Subcutaneous abdominal adipose tissue (tissue), 5 donors: ENCODE results near the gene NBAS.
"Not testable (repeated sequence)": the region's sequence is repeated elsewhere in the genome, so short reads cannot be mapped to it uniquely, and the experiment has no call there.

Experiments used
- H3K27ac ChIP-seq: one replicate; pipeline ENCODE4 v1.7.0; 2013; ENCODE audit warnings: low read depth, mild to moderate bottlenecking, inconsistent platforms, low read length, moderate library complexity
- H3K27me3 ChIP-seq, 5 donors: one replicate each; pipeline ENCODE4 v1.7.0; 2013; ENCODE audit warnings: low read length in 5 of 5, inconsistent platforms in 1 of 5; ENCODE audit not compliant: control insufficient read depth in 5 of 5, insufficient read depth in 4 of 5
- H3K36me3 ChIP-seq, 5 donors: one replicate each; pipeline ENCODE4 v1.7.0; 2013; ENCODE audit warnings: low read length in 5 of 5; ENCODE audit not compliant: control insufficient read depth in 5 of 5, insufficient read depth in 5 of 5
- H3K4me1 ChIP-seq, 5 donors: one replicate each; pipeline ENCODE4 v1.7.0; 2013; ENCODE audit warnings: low read length in 5 of 5, mild to moderate bottlenecking in 3 of 5, moderate library complexity in 1 of 5; ENCODE audit not compliant: control insufficient read depth in 5 of 5, insufficient read depth in 5 of 5
- H3K4me3 ChIP-seq, 5 donors: one replicate each; pipeline ENCODE4 v1.7.0; 2013; ENCODE audit warnings: low read length in 5 of 5, low read depth in 1 of 5
- H3K9ac ChIP-seq, 5 donors: one replicate each; pipeline ENCODE4 v1.7.0; 2013; ENCODE audit warnings: low read length in 5 of 5, mild to moderate bottlenecking in 4 of 5, moderate library complexity in 3 of 5
- H3K9me3 ChIP-seq, 5 donors: one replicate each; pipeline ENCODE4 v1.7.0; 2013; ENCODE audit warnings: low read length in 5 of 5; ENCODE audit not compliant: control insufficient read depth in 5 of 5
- donor health status: healthy.
- donor health status: healthy.
- donor health status: healthy.
- donor health status: healthy.
- donor health status: healthy.

Gene NBAS

DNA sequence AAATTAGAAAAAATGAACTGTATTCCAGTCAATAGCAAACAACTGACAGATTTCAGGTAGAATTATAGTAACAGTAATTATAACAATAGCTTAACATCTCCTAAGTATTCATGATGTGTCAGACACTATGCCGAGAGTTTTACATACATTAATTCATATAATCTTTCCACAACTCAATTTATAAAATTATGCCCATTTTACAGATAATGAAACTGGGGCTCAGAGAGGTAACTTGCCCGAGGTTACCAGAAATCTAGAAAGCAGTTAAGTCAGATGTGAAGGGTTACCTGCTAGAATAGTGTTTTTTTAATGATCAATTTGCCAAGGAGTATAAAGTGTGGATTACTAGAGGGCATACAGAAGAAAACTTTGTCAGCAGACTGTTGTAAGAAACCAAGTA is 12.2 kb downstream of the NBAS start:
- no peak overlapping the region for H3K4me3 ChIP-seq
- peaks cover 8 to 37% (median 25%) of the 10 kb centered on the region in 5 donors for H3K36me3 ChIP-seq
- H3K9me3 ChIP-seq, result no peaks in the 10 kb centered on the region
- no peaks in the 10 kb centered on the region for H3K4me1 ChIP-seq
- no peak overlapping the region for H3K27ac ChIP-seq
- no peak overlapping the region for H3K9ac ChIP-seq
- H3K27me3 ChIP-seq, result no peaks in the 10 kb centered on the region

- Histone ChIP-seq H3K4me1 (no peaks in the 10 kb centered on the region), H3K27ac (no peak overlapping the region), H3K27me3 (no peaks in the 10 kb centered on the region), H3K9ac (no peak overlapping the region), H3K4me3 (no peak overlapping the region), H3K36me3 (peaks cover 5 to 31% (median 19%) of the 10 kb centered on the region in 5 donors), H3K9me3 (no peaks in the 10 kb centered on the region)
Observed at GRCh38 chr2:15547115-15547876, 13.8 kb downstream of the NBAS start.

- Histone ChIP-seq H3K4me3 (no peak overlapping the region), H3K36me3 (peaks cover 5 to 28% (median 17%) of the 10 kb centered on the region in 5 donors), H3K9me3 (no peaks in the 10 kb centered on the region), H3K27ac (no peak overlapping the region), H3K27me3 (no peaks in the 10 kb centered on the region), H3K4me1 (no peaks in the 10 kb centered on the region), H3K9ac (no peak overlapping the region)
Observed at GRCh38 chr2:15546297-15547098, 14.6 kb downstream of the NBAS start.

DNA sequence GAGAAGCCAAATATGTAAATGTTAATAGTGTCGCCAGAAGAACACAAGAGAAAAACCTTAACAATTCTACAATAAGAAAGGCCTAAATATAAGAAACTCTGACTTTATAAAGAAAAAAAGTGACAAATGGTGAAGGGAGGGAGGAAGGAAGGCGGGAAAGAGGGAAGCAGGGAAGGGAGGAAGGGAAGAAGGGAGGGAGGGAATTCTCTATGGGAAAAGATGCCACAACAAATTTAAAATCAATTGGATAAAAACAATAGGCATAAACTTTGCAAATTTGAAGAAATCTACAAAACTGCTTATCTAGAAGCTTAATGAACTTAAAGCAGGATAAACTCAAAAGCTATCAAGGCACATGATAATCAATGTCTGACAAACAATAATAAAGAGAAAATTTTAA is 16.9 kb downstream of the NBAS start:
- H3K36me3 ChIP-seq, result peaks cover 0 to 25% (median 12%) of the 10 kb centered on the region in 5 donors
- H3K27me3 ChIP-seq, result no peaks in the 10 kb centered on the region
- H3K27ac ChIP-seq, result no peak overlapping the region
- H3K4me1 ChIP-seq, result no peaks in the 10 kb centered on the region
- H3K4me3 ChIP-seq, result no peak overlapping the region
- H3K9ac ChIP-seq, result no peak overlapping the region
- no peaks in the 10 kb centered on the region for H3K9me3 ChIP-seq

DNA sequence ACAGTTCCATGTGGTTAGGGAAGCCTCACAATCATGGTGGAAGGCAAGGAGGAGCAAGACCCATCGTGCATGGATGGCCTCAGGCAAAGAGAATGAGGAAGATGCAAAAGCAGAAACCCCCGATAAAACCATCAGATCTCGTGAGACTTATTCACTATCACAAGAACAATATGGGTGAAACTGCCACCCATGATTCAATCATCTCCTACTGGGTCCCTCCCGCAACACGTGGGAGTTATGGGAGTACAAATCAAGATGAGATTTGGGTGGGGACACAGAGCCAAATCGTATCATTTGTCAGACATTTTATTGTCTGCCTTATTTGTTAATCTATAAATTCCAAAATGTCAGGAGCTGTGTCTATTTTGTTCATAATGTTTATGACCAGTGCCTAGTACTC is 17.6 kb downstream of the NBAS start:
- Histone ChIP-seq H3K4me3 (no peak overlapping the region), H3K36me3 (peaks cover 2 to 20% (median 10%) of the 10 kb centered on the region in 5 donors), H3K27me3 (no peaks in the 10 kb centered on the region), H3K4me1 (no peaks in the 10 kb centered on the region), H3K9me3 (no peaks in the 10 kb centered on the region), H3K9ac (no peak overlapping the region), H3K27ac (no peak overlapping the region)

DNA sequence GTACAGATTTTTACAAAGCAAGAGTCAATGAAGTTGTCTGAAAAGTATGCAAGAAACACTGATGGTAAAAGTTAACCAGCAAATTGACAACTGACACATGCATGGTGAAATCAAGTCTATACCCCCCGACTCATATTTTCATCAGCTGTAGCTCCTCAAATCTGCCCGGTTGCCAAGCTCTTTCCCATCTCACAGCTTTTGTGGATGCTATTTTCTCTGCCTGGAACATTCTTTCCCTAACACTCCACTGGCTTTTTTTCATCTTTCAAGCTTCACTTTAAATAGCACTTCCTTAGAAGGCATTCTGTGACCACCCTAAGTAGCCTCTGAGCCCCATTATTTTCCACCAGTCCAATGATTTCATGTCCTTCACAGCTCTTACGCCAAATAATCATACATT is 18.1 kb downstream of the NBAS start:
- Histone ChIP-seq H3K9me3 (no peaks in the 10 kb centered on the region), H3K4me3 (no peak overlapping the region), H3K9ac (no peak overlapping the region), H3K4me1 (no peaks in the 10 kb centered on the region), H3K36me3 (peaks cover 0 to 15% (median 8%) of the 10 kb centered on the region in 5 donors), H3K27me3 (no peaks in the 10 kb centered on the region), H3K27ac (no peak overlapping the region)

- H3K36me3 ChIP-seq, result peaks cover 0 to 10% (median 9%) of the 10 kb centered on the region in 5 donors
- H3K27me3 ChIP-seq, H3K27ac ChIP-seq, H3K4me1 ChIP-seq, H3K9me3 ChIP-seq, H3K4me3 ChIP-seq, H3K9ac ChIP-seq: not testable (repeated sequence)
Observed at GRCh38 chr2:15542269-15542668, 18.9 kb downstream of the NBAS start.

- not testable (repeated sequence) for H3K27me3 ChIP-seq, H3K4me3 ChIP-seq, H3K9me3 ChIP-seq, H3K27ac ChIP-seq, H3K4me1 ChIP-seq, H3K9ac ChIP-seq
- H3K36me3 ChIP-seq, result peaks cover 6 to 22% (median 16%) of the 10 kb centered on the region in 5 donors
Observed at GRCh38 chr2:15540523-15540922, 20.6 kb downstream of the NBAS start.

DNA sequence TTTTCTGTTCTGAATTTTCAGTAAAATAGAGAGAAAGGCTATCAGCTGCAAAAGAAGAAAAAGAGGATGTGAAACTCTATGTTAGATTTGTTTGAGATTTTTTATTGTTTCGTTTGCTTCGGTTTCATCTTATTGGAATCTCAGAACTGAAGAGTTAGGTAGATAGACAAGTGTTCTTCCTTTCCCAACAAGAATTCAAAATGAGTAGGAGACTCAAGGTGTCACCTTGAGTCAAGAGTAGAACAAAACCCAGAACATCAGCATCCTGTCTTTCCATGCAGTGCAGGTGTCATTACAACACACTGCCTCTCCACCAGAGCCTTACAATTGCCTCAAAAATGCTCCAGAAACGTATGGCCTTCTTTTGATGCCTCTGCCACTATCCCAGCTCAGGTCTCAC is 21.1 kb downstream of the NBAS start:
- H3K27me3 ChIP-seq, result no peaks in the 10 kb centered on the region
- no peak overlapping the region for H3K27ac ChIP-seq
- H3K9ac ChIP-seq, result no peak overlapping the region
- no peaks in the 10 kb centered on the region for H3K4me1 ChIP-seq
- H3K4me3 ChIP-seq, result no peak overlapping the region
- peaks cover 6 to 22% (median 16%) of the 10 kb centered on the region in 5 donors for H3K36me3 ChIP-seq
- H3K9me3 ChIP-seq, result no peaks in the 10 kb centered on the region

DNA sequence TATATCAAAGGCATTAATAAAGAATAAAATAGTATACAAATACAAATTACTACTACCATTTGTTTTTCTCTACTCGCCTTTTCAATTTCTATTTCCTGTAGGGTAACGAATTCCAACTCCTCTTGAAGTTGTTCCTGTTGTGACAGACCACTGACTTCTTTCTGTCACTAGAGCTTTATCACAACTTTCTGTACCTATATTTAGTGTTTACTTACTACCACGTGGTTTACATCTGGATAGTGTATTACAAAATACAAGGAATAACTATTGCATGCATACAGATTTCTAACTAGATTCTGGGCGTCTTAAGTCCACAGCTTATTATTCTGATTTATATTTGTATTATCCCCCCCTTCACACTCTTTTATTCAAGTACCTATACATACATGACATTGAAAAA is 22.3 kb downstream of the NBAS start:
- Histone ChIP-seq H3K36me3 (peaks cover 12 to 30% (median 24%) of the 10 kb centered on the region in 5 donors), H3K4me3 (no peak overlapping the region), H3K9ac (no peak overlapping the region), H3K27me3 (no peaks in the 10 kb centered on the region), H3K4me1 (no peaks in the 10 kb centered on the region), H3K27ac (no peak overlapping the region), H3K9me3 (no peaks in the 10 kb centered on the region)
